Fibroblast of gingiva (primary cell): Measurements from ENCODE around the gene SAE1.
"Not testable (repeated sequence)": the region's sequence is repeated elsewhere in the genome, so short reads cannot be mapped to it uniquely, and the experiment has no call there.

Experiments used
- DNase-seq: peaks from one replicate; pipeline ENCODE4 v3.0.0-alpha.2; 2011; ENCODE audit warnings: low read depth

Gene SAE1

DNA sequence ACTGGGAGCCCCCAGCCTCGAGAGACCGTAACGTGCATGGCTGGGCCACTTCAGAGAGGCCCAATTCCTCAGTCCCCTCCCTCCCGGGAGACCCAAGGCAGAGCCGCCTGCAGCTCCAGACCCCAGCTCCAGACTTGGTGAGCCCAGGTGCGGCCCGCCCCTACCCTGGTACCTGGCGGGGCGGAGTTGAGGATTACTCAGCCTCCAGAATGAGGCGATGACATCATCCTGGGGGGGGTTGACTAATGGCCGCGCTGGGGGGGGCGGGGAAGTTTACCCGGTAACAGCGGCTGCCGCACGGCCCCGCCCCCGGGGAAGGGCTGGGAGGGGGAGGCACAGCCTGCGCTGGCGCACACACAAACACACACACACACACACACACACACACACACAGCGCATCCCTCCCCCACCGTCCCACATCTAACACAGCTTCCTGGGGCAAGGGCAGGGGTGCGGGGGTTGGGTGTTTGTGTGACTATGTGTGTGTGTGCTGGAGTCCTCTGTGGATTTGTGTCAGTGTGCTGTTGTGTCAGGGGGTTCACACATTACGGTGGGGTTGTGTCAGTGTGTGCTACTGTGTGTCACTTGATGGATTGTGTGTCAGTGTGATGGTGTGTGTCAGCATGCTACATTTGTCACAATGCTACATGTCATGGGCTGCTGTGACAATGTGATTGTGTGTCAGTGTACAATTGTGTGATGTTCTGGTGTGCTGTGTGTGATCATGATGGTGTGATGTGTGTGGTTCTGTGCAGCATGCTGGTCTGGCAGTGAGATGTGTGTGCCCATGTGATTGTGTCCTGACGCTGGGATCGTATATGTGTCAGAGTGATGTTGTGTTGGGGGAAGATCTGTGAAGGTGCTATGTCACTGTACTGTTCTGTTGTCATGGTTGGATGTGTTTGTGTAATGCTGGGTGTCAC lies 110.6 kb downstream of the SAE1 start:
- peak; percentile 56 for DNase-seq

DNA sequence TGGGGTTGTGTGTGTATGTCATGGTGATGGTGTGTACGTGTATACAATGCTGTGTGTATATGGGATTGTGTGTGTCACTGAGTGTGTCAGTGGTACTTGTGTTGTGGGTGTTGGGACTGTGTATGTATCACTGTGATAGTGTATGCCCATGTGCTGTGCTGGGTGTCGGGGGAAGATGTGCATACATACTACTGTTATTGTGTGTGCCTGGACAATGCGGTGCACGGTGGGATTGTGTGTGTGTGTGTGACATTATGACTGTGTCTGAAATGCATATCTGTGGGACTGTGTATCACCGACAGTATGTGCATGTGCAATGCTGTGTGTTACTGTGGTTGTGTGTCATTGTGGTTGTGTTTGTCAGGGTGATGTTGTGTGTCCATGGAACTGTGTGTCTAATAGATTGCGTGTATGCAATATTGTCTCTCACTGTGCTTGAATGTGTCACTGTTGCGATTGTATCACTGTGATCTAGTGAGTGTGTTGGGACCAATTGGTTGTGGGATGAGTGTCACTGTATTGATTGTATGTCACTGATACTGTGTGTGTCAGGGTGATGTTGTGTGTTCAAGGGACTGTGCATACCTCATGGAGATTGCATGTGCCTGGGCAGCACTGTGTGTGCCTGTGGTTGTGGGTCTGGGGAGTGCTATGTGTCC lies 111.4 kb downstream of the SAE1 start:
- DNase-seq, result no peak

DNA sequence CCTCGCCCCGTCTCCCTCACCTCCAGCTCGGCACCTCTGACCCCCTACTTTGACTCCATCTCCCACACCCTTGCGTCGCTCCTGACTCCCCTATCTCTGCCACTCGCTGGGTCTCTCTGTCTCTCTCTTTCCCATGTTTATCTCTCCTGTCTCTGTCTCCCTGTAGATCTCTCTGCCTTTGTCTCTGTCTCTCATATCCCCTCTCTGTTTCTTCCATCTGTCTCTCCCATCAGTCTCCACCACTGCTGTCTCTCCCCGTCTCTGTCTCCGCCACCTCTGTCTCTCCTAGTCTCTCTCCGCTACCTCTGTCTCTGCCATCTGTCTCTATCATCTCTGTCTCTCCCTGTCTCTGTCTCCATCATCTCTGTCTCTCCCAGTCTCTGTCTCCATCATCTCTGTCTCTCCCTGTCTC lies 112.7 kb downstream of the SAE1 start:
- no peak for DNase-seq

DNA sequence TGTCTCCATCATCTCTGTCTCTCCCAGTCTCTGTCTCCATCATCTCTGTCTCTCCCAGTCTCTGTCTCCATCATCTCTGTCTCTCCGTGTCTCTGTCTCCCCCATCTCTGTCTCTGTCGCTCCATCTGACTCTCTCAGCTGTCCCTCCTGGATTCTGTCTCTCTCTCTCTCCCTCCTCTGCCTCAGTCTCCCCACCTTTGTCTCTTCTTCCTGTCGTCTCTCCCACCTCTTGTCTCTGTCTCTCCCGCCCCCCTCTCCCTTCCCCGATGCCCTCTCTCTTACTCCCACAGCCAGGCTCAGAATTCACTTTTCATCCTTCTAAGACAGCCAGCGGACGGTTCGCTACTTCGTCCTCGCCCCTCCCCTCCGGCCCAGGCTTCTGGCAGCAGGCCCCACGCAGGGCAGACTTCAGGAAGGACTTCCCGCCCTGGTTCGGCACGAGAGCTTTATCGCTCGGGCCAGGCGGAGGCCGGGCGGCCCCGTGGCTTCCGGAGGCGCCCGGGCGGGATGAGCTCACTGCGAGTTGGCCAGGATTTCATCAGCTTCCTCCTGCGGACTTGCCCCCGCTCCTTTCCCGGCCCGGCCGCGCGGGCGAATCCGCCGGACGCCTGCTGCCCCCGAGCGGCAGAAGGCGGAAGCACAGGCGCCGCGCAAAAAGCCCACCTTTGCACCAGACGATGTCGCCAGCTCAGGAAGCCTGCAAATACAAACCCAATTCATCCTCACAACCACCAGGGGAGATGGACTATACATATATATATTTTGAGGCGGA lies 113.3 kb downstream of the SAE1 start:
- DNase-seq, result peak; percentile 97

DNA sequence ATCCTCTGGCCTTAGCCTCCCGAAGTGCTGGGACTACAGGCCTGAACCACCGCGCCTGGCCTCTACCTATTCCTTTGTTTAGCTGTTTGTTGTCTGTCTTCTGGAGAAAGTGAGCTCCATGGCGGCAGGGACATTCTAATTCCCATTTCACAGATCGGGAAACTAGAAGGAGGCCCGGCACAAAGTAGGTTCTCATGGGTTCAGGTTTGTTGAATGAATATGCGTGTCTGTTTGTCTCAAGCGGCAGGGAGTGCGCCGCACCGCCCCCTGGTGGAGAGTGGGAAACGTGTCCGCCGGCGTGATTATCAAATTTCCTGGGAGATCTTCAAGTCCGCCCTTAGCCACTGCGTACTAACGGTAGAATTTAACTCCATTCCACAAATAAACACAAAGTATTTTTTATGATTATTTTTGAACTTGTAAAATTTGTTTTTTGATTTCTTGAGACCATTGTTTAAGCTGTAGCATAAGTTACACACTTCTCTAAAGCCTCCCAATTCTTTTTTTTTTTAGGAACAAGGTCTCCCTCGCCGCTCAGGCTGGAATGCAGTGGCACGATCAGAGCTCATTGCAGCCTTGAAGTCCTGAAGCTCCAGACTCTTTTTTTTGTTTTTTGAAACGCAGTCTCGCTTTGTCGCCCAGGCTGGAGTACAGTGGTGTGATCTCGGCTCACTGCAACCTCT lies 116.8 kb downstream of the SAE1 start:
- peak; percentile 67 for DNase-seq

DNA sequence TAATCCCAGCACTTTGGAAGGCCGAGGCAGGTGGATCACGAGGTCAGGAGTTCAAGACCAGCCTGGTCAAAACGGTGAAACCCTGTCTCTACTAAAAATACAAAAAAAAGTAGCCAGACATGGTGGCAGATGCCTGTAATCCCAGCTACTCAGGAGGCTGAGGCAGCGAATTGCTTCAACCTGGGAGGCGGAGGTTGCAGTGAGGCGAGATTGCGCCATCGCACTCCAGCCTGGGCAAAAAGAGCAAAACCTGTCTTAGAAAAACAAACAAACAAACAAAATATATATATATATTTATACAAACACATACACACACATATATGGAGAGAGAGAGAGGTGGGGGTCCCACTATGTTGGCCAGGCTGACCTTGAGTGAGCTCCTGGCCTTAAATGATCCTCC lies 122.4 kb downstream of the SAE1 start:
- DNase-seq, result not testable (repeated sequence)

DNA sequence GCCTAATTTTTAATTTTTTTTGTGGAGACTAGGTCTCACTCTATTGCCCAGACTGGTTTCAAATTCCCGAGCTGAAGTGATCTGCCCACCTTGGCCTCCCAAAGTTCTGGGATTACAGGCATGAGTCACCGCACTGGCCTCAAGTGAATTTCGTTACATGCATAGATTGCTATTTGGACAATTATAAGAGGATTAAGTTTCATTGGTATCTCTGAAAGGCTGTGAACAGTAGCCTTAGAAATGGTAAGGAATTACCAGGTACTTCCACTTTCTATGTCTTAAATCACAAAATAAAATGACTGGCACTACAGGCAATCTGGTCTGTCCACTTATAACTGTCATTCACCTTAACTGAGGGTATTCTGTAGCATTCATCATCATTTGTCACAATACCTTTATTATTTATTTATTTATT lies 122.8 kb downstream of the SAE1 start:
- DNase-seq, result peak; percentile 75

DNA sequence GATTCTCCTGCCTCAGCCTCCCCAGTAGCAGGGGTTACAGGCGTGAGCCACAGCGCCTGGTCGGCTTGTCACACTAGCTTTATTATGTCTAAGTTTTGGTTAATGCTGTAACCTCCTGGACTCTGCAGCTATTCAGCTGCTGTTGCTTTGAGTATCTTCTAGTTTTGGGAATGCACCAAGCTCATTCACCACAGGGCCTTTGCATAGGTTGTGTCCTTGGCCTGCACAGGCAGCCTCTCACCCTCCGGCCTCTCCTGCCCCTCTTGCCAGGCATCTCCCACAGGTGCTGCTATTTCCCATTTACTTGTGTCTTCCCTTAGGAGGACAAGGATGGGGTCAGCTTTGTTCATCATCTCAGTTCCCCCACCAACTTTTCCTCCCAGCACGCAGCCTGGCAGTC lies 123.3 kb downstream of the SAE1 start:
- DNase-seq, result no peak

DNA sequence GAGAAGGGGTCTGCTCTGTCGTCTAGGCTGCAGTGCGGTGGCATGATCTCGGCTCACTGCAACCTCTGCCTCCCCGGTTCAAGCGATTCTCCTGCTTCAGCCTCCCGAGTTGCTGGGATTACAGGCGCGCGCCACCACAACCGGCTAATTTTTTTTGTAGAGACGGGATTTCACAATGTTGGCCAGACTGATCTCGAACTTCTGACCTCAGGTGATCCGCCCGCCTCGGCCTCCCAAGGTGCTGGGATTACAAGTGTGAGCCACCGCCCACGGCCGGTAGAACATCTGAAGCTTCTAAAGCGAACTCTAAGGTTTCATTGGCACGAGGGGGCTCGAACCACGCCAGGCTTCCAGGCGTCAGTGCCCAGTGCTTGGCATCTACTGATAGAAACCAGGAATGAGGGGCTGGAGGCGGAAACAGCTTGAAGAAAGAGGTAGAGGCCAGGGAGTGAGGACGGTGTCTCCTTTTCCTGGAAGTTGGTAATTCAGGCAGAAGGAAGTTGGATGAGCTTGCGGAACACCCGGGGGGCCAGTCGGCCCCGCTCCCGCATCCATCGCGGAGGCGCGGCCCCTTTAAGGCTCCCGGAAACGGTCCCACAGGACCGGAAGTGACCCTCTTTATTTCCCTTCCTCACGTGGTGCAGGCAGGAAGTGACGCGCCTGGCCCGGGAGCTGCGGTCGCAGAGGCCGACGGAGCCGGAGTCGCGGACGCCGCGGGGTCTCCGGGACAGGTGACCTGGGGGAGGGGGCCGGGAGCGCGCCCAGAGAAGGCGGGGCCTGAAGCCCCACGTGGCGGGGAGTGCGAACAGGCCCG lies 125.5 kb downstream of the SAE1 start, which contains the start of gene CCDC9:
CCDC9 (plus strand) TSS at position 647 of the 814 bp plus-strand sequence. CDS start 1,876 bp downstream, outside the sequence.
- DNase-seq, result peak; percentile 96

DNA sequence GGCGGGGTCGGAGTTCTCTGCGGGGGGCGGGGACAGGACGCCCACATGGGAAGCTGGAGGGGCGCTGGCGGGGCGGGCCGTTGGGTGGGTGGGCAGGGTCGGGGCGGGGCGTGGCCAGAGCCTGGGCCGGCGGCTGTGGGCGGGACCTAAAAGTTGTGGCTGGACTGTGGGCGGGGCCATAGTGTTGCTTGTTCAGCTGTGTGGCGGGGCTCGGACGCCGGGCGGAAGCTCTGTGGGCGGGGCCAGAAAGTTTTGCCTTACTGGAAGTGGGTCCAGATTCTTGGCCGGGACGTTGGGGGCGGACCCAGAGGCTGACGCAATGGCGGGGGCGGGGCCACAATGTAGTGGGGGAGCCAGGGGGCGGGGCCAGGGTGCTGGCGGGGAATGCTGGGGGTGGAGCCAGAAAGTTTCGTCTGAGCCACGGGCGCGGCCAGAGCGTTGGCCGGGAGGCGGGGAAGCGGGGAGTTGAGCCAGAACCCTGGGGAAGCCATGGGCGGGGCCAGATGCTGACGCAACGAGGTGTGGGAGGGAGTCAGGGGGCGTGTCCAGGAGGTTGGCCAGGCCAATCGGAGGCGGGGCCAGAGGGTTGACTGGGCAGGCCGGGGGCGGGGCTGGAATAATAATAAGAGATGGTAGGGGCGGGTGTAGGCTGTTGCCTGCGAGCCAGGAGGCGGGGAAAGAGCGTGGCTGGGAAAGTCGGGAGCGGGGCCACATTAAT lies 126.2 kb downstream of the SAE1 start:
- peak; percentile 98 for DNase-seq

DNA sequence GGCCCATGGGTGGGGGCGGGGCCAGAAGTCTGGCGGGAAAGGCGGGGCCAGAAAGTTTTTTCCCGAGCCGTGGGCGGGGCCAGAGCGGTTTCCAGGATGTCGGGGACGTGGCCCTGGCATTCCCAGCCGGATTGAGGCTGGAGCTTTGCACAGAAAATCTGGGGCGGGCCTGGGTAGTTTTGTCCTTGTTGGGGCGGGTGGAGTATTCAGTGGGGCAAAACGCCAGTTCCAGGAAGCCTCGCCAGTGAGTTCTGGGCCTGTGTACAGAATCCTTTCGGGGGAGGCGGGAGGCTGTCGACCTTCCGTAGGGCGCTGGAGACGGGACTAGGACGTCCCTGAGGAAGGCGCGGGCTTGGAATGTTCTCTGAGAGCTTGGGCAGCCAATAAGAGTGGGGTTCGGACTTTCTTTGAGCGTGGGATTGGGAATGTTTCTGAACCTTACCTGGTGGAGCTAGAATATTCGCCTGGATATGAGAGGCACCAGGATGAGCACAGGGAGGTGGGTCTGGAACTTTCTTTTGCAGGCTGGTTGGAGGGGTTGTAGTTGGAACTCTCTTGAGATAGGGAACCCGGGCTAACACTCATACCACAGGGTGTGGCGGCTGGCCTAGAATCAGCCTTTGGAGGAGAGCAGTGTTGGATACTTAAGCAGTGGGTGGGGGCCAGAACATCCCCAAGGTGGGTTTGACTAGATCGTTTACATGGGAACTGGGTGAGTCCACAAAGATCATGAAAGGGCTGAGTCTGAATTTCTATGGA lies 127.0 kb downstream of the SAE1 start:
- DNase-seq, result no peak

DNA sequence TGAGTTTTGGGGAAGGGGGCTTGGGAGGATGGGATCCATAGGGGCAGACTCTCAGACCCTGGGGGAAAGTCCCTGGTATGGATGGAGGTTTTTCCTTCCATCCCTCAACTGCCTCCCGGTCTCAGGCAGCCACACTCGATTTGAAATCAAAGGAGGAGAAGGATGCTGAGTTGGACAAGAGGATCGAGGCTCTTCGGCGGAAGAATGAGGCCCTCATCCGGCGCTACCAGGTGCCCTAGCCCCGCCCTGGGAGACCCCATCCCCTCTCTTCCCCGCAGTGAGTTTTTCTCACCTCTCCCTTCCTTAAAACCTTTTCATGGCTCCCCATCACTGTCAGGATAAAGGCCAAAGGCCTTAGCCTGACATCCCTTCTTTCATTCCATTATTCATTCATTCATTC lies 127.8 kb downstream of the SAE1 start:
- DNase-seq, result no peak

DNA sequence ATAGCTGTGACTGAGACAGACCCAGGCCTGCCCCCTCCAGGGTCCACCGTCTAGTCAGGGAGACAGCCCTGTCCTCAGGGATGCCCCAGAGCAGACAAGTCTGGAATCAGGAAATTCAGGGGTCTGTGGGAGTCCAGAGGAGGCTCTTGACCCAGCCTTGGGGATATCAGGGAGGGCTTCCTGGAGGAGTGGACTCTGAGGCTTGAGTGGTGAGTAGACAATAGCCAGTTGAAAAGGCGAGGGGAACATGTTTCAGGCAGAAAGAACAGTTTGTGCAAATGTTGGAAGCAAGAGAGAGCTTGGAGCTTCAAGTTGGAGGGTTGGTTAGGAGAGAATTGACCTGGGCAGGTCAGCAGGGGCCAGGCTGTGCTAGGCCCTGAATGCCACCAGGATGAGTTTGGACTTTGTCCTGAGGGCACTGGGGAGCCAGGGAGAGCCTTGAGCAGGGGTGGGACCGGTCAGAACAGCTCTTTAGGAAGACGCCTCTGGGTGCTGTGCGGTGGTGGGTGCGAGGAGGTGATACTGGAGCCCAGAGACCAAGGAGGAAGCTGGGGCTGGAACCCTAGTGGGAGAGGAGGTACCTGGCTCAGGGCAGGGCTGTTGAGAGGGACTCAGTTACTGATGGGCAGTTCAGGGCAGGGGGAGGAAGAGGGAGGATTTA lies 128.4 kb downstream of the SAE1 start:
- no peak for DNase-seq
